ENCODE results near the gene NTN5.

- TF ChIP-seq GATA2 (IDR thresholded peaks at IDR 0.05; ENCODE audit: low read depth, low read length) (no peak), GATA3 (IDR thresholded peaks at IDR 0.05; ENCODE audit: low read depth, low read length) (no peak)
Observed at GRCh38 chr19:48634036-48634342, 38.8 kb downstream of the NTN5 start.
